NCI-H2107 (cell line): ENCODE results near the gene WDR88.
"Not testable (repeated sequence)": the region's sequence is repeated elsewhere in the genome, so short reads cannot be mapped to it uniquely, and the experiment has no call there.

Experiments used
- DNase-seq: peaks from one replicate; lab custom pipeline; 2025; lab: John Stamatoyannopoulos, UW

Gene WDR88

DNA sequence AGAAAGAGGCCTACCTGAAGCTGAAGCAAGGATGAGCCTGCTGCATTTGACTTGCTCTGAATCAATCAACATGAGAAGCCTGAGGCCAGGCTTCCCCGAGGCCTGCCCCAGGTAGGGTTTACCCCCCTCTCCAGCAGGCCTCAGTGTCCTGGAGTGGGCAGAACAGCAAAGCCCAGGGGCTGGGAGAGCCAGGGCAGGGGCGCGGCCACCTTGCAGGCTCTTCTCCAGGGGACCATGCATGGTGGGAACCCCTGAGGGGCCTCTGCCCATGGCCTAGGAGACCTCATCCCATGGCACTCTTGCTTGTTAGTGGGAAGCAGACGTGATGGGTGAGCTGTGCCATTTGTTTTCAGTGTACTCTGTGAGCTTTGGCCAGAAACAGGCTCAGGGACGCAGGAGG, 42.3 kb downstream of the WDR88 start:
- no peak for DNase-seq

DNA sequence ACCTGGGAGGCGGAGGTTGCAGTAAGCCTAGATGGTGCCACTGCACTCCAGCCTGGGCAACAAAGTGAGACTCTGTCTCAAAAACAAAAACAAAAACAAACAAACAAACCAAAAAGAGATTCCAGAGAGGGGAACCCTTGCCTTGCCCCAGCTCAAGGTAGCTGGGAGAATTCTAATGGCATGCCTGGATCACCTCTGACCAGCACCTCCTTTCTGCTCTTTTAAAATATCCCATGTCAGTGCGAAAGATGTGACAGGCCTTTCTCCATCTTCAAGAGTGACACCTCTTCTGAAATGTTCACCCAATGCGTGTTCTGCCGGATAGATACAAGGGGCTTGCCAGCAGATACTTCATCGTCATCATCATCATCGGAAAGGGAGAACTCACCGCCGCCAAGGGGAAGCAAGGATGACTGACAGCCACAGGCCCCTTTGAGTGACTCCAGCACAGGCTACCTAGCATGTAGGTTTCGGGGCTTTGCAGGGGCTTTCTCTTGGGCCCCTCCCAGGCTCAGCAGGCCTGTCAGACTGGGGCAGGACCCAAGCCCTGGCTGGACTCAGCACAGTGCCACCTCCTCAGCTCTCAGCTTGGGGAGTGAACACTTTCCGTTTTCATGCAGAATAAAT, 43.4 kb downstream of the WDR88 start:
- no peak for DNase-seq

DNA sequence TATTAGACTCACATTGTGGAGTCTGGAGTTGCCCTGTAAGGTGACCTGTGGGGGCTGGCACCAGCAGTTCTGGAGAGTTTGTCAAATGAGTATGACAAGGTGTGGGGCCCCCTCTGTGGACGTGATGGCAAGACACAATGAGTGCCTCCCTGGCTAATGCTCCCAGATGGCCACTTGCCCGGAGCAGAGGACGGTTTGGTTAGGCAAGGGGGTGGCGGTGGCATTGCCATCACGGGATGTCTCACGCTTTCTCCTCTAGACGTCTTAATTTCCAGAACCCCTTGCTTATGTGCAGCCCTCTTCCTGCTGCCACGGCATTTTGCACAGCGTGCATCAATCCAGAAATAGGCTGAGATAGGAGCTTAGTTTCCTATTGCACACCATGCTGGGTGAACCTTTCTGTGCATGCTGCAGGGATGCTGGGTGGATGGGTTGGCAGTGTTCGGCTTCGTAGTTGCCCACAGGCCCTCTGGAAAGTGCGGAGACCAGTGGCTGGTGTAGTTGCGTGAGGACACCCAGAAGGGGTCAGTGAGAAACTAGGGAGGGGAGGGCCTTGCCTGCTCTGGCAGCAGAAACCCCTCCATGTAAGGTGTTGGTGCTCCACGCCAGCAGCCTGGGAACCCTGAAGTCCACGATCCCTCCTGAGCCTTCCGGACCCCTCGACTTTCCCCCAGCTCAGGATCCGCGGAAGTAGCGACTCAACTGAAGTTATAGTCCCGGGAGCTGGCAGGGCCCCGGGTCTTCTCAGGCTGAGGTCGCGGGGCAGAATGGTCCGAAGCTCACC, 44.2 kb downstream of the WDR88 start:
- DNase-seq: no peak

DNA sequence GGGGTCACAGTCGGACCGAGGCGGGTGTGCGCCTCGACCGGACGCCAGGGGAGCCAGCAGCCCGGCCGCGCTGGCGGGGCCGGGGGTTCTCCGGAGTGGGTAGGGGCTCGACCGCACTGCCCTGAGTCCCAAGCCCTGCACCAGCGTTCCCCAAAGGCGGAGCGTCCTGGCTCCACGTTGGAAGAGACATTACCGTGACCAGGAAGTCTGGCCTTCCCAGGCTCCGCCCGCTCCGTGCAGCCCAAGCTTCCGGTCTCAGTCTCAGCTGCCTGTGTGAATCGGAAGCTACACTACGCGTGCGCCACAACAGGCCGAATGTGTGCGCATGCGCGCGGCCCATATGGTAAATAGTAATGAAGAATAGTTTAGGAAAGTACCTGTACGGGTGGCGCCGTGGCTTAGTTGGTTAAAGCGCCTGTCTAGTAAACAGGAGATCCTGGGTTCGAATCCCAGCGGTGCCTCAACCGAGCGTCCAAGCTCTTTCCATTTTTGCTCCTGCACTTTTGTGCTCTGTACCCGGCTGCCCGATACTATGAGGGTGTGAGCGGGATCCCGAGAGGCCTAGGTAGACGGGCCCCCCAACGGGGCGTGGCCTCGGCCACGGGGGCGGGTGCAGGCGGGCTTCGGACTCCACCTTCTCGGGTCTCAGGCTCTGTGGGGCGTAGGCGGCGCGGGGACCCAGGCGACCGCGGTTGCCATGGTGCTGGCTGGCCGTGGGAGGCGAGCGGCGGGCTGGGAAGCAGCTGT, 44.9 kb downstream of the WDR88 start:
- peak; percentile 98 for DNase-seq

DNA sequence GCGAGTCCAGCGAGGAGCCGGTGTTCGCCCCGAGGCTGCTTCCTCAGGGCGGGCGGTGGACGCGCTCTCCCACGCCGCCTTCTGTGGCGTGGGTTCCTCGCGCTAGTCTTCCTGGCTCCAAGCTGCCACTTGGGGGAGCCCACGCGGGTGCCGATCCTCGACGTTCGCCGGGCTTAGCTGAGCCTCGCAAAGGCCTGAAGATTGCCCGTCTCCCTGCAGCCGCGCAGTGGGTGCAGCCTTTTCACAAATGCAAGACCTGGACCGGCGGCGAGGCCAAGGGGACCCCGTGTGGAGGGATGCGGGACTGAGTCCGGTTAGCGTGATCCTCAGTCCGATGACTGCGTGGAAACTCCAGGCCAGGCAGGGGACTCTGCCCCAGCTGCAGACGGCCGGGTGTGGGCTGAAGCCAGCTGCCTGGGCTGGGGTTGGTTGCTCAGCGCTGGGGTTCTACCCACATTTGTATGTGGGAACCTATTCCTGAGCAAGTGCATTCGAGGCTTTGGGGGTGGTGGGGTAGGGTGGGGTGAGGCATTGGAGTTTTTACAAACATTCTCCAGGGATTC, 45.6 kb downstream of the WDR88 start:
- no peak for DNase-seq

DNA sequence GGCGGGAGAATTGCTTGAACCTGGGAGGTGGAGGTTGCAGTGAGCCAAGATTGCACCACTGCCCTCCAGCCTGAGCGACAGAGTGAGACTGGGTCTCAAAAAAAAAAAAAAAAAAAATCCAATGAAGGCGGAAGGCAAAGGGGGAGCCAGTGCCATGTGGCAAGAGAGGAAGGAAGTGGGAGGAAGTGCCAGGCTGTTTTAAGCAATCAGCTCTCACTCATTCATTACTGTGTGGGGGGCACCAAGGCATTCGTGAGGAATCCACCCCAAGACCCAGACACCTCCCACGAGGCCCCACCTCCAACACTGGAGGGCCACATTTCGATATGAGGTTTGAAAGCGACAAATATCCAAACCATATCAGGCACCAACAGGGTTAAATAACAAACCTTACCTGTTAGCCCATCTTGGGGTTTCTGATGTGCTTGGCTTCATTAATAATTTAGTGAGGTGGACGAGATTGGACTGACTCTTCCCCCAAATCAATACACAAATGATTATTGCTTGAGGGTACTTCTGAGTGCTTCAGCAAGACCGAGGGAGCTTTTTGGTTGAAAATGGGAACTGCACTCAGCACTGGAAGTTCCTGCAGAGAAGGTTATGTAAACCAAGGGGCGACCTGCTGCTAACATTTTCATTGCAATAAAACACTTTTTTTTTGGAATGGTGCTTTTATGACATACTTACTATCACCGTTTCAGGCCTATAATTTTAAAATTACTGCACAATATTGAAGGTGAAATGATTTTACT, 54.7 kb downstream of the WDR88 start:
- DNase-seq: no peak

DNA sequence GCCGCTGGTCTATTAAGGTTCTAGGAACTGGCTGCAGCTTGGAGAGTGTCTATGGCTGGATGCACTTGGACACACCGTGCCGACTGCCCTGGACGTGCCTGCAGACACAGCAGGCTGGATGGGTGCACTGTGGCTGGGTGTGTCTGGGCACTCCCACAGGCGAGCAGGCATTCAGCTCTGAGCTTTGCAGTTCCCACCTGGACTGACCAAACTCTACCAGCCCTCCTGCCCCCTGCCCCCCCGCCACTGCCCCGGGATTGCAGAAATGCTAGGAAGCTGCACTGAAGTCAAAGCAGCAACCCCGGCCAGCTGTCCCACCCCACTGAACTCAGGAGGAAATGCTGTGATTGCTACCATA, 55.2 kb downstream of the WDR88 start:
- no peak for DNase-seq

DNA sequence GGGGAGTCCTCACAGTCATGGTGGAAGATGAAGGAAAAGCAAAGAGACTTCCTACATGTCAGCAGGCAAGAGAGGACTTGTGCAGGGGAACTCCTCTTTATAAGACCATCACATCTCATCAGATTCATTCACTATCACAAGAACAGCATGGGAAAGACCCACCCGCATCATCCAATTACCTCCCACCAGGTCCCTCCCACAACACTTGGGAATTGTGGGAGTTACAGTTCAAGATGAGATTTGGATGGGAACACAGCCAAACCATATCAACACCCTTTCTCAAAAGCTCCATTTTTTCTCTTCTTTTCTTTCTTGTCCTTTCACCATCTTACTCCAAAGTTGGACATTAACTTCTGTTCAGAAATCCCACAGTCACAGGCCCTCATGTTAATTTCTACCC, 57.5 kb downstream of the WDR88 start:
- no peak for DNase-seq

DNA sequence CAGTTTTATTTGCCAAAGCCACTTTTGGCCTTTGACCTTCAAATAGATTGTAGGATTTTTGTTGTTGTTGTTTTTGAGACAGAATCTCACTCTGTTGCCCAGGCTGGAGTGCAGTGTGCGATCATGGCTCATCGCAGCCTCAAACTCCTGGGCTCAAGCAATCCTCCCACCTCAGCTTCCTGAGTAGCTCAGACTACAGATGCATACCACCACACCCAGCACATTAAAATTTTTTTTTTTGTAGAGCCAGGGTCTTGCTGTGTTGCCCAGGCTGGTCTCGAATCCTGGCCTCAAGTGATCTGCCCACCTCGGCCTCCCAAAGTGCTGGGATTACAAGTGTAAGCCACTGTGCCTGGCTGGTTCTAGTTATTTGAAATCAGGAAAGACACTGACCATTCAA, 59.2 kb downstream of the WDR88 start:
- not testable (repeated sequence) for DNase-seq

DNA sequence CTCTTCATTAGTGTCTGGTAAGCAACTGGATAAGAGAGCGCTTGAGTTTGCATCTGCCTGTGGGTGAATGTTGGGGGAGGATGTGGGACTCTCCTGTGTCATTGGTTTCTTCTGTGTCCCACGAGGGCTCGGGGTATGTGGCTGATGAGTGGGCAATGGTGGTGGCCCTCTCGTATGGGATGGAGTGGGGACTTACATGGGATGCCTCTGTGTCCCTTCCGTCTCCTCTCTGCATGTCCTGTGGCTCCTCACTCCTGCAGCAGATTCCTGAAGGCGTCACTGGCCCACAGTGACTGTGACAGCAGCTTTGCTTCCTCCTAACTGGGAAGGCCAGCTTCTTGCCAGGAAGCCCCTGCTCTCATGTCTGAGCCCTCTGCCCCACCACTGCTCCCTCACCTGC, 59.6 kb downstream of the WDR88 start:
- DNase-seq: no peak

DNA sequence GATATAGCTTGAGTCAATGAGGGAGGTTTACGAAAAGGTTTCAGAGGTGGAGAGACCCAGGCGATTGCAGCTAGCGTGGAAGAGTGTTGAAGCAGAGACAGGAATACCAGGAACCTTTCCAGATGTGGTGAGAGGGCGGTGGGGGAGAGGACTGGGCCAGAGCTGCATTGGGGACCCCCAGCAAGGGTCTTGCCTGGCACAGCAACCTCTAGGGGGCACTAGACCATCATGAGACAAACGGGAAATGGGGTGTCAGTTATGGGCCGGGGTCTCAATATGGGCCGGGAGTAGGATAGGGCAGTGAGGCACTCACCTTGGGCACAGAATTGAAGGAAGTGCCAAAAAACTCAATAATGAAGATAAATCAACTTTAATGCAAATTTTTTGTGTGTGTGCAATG, 60.1 kb downstream of the WDR88 start:
- no peak for DNase-seq

DNA sequence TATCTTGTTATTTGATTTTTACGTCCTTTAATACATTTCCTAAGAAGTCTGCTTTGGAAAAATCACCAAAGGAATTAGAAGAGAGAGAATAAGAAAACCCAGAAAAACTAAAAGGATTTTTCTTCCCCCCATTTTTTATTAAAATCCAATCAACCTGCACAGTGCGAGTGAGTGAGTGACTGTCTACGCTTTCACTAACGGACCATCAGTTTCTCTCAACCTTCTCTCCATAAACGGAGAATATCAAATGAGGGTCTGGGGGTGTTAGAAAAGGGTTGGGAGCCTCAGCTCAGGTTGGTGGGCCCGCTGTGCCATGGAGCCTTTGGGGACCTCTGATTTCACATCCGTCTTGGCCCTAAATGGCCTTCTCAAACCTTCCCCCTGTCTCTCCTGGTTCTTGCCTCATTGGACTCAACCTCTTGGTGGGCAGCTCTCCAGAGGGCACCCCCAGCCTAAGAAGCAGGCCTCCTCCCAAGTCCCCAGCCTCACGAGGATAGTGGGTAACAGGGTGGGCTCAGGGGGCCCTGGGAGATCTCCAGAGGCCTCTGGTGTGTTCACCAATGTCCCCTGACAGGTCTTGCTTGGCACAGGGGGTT, 61.5 kb downstream of the WDR88 start:
- no peak for DNase-seq

DNA sequence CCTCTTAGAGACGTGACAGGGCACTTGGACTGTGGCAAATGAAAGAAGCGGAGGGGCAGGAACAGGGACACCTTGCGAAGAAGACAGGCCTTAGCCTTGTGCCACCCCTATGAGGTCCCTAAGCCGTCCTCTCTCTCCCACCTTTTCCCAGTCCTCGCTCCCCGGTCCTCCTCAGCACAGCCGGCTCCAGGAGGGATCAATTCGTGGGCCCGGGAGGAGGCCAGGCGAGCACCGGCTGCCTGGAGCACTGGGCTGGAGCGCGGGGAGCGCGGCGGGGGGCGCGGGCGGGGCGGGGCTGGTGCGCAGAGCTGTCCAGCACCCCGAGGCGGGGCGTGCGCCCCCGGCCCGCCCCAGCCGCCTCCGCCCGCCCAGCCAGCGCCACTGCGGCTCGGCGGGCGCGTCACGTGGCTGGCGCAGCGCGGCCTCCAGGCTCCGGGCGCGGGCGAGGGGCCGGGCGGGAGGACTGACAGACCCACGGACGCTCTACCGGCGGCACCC, 62.0 kb downstream of the WDR88 start, which contains the start of gene LRP3:
LRP3 (plus strand) TSS at position 466 of the 498 bp plus-strand sequence. CDS start 456 bp downstream, outside the sequence.
- DNase-seq: peak; percentile 27

DNA sequence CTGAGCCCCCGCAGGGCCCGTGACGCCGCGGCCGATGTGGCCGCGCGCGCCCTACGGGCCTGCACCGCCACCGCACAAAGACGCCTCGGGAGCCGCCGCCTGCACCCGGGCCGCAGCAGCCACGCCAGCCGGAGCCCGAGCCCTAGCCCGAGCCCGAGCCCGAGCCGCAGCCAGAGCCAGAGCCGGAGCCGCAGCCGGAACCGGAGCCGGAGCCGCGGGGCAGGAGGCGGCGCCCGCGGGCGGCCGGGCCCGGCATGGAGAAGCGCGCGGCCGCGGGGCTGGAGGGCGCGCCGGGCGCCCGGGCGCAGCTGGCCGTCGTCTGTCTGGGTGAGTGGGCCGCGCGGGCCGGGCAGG, 62.6 kb downstream of the WDR88 start:
- no peak for DNase-seq

DNA sequence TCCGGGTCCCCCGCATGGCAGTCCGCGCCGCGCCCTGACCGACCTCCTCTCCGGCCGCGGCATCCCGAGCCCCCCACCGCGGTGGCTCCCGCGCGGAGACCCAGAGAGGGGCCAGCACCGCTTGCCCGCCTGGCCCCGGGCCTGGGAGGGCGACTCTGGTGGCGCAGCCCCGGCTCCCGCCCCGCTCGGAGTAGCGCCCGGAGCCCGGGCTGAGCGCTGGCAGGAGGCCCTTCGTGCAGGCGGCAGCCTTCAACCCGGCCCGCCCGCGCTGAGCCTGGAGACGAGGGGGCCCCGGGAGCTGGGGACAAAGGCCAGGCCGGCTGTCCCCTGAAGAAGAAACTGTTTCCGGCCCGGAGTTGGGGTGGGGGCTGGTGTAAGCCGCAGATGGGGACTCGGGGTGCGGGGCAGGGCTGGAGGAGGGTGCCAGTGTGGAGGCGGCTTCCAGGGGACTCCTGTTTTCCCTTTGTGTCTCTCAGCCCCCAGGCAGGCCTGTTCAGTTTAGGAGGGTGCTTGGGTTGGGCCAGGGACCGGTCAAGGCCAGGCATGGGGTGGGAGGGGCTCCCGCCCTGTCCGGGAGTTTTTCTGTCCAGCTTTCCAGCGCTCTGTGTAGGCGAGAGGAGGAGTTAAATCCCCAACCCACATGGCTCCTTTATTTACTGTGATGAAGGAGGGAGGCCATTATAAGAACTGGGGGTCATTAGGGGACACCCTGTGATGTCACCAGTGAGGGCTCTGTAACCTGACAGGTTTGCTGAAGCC, 63.2 kb downstream of the WDR88 start:
- no peak for DNase-seq

DNA sequence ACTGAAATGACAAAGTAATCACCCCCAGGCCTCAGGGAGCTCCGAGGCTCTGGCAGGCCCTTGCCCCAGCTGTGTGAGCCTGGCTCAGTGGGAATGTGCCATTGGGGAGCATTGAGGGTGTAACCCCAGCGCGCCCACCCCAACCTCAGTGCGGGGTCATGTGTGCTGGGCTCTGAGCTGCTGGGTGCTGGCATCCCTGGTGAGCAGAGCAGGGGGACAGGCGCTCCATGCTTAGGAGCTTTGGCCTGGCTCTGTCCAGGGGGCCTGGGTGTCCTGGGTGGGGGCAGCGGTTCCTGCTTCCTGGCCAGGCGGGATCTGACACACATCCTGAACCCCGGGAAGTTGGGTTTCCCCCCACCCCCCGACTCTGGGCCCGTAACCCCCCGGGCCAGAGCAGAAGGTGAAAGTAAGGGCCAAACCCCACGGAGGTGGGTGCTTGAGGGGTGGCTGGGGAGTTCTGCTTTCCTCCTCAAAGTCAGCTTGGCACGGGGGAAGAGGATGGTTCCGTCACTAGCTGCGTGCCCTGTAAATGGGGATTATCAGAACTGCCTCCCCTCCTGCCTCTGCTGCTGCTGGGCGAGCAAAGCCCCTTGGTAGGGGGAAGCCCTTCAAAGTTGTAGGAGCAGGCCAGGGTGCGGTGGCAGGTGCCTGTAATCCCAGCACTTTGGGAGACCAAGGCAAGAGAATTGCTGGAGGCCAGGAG, 63.9 kb downstream of the WDR88 start:
- no peak for DNase-seq

DNA sequence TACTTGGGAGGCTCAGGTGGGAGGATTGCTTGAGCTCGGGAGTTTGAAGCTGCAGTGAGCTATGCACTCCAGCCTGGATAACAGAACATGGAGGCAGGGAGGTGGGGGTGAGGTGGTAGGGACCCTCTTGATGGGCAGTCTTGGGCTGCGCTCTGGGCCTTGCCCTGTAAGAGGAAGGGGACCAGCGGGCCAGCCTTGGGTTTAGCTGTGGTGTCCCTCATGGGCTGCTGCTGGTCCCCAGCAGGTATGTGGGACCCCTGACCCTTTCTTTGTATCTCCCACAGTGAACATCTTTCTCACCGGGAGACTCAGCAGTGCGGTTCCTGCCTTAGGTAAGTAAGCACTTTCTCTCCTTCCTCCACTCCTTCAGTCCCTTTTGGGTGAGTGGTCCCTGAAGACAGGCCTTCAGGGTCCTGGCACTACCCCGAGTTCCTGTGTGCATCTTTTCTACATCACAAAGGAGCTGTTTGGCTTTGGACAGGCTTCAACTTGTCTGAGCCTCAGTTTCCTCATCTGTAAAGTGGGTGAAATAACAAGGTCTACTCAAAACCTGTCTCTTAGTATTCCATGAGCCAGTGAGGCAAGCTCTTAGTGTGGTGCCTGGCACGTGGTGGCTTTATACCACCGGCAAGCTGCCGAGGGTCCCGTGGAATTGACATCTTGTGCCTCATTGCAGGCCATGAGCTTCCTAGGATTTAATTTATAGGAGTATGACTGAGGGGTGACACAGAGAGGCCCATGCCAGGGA, 64.7 kb downstream of the WDR88 start:
- no peak for DNase-seq

DNA sequence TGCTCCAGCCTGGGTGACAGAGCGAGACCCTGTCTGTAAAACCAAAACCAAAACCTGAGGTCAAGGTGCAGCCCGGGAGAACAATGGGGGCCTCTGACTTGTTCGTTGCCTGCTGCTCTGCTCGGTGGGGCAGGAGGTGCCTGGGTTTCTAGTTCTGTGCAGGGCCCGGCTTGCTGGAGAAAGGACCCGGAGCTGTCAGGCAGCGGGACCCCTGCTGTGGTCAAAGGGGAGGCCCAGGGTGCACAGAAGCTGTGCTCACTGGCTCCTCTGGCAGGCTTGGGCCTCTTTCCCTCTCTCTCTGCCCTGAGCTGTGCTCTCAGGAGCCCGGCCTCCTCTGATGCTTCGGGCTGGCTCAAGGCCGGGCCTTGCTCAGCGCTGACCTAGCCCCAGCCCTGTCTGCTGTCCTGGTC, 65.7 kb downstream of the WDR88 start:
- no peak for DNase-seq

DNA sequence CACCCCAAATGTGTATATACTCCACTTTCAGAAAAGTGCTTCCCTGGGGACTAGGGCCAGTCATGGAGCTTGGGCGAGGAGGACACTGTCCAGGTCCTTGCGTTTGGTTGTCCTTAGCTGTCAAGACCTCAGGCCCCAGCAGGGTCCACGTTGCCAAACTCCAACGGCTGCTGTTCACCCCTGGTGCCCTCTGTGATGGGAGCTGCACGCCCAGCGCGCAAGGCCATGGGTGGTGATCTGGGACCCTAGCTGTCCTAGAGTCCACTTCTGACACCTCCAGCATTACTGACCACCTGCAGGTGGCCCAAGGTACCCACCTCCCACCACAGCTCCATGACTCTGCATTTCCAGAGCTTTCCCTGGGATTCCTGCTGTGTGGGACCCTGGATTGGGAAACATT, 66.3 kb downstream of the WDR88 start:
- no peak for DNase-seq
